HG02642 (cell line): Measurements from ENCODE around the gene SLC29A2.
"Not testable (repeated sequence)": the region's sequence is repeated elsewhere in the genome, so short reads cannot be mapped to it uniquely, and the experiment has no call there.

Source experiments
- ATAC-seq: cut with Tn5 transposase; IDR thresholded peaks from one replicate; pipeline ENCODE4 v1.9.1; 2021; ENCODE audit warnings: mild to moderate bottlenecking; ENCODE audit not compliant: unreplicated experiment, poor library complexity

Gene SLC29A2

GRCh38 chr11:66350560-66351235 lies 20.9 kb downstream of the SLC29A2 start:
- ATAC-seq: not testable (repeated sequence)

- ATAC-seq: no peak
Observed at GRCh38 chr11:66349084-66349386, 22.5 kb downstream of the SLC29A2 start.

DNA sequence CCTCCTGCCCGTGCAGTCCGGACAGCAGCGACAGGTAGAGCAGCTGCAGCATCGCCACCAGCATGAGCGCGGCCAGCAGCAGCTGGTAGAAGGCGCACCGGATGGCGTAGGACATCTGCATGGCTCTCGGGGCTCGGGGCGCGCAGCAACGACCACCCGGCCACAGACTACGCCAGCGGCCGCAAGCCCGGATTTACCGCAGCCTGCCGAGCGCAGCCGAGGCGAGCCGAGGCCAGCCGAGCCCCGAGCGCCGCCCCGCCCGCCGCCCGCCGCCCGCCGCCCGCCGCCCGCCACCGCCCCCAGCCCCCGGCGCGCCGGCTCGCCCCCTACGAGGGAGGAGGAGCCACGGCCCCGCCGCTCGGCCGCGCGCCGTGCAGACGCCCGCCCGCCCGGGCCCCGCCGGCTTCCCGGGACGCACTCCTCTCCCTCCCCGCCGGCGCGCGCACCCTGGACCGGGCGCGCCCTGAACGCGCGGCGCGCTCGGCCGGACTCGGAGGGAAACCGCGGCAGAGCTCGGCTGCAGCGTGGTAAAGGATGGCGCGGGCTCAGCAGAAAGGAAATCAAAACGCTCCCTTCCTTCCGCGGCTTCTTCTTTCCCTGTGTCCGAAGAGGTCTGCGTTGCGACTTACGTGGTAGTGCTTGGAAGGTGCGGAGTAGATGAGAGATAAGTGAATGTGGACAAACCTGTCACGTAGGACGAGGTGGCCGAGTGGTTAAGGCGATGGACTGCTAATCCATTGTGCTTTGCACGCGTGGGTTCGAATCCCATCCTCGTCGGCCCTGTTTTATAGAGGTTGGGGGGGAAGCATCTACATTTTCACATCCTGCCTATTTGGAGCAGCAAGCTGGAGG lies 23.9 kb downstream of the SLC29A2 start, which contains the start of gene B4GAT1:
Gene B4GAT1, minus strand, starts transcription at position 205 of the 852 bp plus-strand sequence. Its CDS starts 84 bp downstream, at position 121.
- ATAC-seq: peak; percentile 42

DNA sequence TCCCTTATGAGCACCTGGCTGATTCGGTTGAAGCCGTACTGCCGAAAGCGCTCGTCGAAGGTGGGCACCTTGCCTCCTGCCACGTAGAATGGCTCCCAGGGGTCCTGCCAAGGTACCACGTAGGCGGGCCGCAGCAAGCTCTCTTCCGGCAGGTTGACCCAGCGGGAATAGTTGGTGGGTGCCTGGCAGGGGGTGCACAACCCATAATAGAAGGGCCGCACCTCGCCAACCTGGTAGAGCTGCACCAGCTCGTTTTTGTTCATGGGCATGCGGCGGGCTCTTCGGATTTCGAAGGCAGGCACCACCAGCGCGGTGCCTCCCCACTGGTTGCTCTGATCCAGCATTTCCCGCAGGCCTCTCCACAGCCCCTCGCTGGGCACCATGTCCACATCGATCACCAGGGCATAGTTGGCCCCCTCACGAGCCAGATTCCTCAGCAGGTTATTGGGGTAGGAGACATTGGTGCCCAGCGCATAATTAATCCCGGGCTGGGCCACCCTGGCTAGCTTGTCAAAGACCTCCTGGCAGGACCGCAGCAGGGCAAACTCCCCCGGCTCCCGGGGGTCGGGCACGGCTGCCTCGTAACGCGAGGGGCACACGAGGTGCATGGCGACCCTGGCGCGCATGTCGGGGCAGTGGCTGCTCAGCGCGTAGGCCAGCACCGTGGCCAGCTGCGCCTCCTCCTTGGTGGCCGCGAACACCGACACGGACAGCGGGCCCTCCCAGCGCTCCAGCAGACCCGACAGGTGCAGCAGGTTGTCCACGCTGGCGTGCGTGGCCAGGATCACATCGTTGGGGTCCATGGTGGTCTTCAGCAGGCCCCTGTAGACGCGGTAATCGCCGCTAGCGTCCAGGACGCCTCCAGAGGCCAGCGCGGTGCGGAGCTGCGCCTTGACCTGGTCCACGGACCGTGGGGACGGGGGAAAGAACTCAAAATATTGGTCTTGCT lies 24.8 kb downstream of the SLC29A2 start:
- no peak for ATAC-seq

DNA sequence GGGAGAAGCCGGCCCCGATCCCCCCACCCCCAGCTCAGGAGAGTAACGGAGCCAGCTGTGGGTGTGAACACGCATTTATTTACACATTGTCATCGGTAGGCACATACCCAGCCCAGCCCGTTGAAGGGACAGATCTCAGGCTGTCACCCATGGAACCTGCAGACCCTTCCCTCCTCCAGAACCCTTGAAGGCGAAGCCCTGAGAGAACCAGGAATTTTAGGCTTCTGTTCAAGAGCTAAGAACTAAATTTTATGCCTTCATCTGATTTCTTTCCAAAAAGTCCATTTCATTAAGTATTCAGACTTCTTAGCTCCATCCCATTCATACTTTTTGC lies 26.3 kb downstream of the SLC29A2 start:
- no peak for ATAC-seq

DNA sequence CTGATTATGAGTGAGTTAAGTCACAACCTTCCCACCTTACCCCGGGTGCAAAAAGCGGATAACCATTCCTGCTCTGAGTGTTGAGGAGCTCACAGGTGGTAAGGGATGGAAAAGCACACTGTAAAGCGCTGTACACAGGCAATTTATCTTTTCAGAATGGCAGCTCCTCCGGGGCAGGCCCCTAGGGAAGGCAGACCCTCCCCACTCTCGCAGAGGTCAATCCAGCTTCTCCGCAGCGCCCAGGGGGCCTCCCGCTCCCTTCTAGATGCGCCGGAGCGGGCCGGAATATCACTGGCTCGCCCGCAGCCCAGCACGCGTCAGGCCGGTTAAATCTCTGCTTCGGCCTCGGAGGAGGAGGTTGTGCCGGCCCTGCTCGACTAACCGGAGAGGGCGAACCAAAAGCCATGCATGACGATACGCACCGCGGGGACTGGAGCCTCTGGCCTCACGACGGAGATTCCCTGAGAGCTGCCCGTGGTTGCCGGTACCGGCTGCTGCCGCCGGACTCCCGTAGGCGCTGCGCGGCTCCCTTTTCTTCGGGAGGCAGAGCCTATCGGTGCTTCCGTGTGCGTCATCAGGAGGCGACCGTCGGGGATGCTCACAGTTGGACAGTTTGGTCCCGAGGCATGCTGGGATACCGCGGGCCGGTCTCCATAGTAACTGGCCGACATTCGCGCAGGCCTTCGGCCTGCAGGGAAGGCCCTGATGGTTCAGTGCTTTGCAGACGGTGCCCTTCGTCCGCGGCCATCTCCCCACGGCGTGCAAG lies 26.8 kb downstream of the SLC29A2 start, which contains the start of gene BRMS1:
Gene BRMS1, minus strand, starts transcription at position 555 of the 766 bp plus-strand sequence. CDS start 2,870 bp downstream, outside the sequence.
- peak; percentile 70 for ATAC-seq

DNA sequence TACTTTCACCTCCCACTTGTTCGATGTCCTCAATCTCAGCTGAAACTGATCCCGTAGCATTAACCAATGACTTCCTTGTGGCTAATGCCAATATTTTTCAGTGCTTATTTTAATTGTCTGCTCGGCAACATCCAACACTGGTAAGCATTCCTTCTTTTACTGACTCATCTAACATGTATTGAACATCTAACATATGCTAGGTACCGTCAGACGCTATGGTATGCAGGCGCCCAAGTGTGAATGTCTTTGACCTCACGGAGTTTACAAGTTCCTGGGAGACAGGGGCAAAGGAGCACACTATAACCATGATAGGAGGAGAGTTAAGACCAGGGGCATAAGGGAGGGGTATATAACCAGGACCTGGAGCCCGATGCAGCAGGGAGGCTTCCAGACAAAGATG lies 28.4 kb downstream of the SLC29A2 start:
- ATAC-seq: no peak

- ATAC-seq: no peak
Observed at GRCh38 chr11:66341502-66342126, 29.9 kb downstream of the SLC29A2 start.

DNA sequence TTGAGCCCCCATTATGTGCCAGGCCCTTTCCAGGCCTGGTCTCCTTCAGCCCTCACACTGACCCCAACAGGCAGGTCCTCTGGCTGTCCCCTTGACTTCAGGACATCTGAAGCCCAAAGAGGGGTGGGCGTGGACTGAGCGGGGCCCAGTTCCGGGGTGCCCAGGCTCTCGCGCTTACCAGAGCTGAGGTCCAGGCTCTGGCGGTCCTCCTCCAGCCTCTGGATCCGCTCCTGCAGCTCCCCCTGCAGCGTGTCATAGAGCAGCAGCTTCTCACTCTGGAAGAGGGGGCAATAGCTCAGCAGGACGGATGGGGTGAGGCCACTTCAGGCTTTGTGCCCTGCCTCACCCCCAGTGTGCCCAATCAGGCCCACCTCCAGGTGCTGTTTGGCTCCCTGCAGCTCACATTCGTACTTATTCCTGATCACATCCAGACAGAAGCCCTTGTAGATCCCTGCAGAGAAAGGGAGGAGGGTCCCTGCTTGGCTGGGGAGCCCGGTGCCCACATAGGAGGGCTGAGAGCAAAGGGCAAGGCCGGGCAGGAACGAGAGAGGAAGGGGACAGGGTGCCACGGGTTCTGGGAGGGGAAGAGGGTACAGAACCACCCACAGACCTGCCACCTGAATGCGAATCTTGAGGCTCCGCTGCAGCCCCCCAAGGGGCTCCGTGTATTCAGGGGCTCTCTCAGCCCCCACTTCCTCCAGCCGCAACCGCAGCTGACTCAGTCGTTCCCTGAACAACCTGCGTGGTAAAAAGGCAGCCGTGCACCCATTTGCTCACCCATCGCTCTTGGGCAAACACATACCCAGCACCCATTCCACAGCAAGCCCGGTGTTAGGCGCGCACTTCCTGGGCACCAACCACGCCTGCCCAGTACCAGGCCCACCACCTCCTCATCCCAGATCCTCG lies 30.7 kb downstream of the SLC29A2 start:
- no peak for ATAC-seq

DNA sequence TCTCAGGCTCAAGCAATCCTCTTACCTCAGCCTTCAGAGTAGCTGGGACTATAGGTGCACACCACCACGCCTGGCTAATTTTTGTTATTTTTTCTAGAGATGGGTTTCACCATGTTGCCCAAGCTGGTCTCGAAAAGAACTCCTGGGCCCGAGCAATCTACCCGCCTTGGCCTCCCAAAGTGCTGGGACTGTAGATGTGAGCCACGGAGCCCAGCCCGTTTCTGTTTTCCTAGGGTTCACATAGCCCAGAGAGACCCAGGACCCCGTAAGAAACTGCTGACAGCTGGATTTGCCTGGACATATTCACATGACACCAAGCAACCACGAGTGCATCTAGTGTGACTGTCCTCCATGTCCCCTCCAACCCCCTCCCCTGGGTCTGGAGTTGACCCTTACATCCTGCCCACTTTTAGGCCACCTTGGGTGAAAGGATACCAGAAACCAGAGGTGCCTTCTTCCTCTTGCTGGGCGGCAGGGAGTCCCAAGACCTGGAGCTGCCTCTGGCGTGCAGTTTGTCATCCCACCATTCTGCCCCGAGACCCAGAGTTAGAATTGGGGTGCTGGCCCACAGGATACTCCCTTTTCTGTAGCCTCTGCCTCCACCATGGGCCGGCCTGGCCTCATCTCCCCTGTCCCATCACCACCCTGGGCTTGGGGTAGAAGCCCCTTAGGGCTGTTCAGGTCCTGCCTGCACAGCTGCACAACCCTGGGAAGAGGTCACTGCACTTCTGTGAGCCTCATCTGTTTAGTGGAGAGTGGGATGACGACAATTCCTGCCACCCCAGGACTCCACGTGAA lies 31.7 kb downstream of the SLC29A2 start:
- no peak for ATAC-seq

DNA sequence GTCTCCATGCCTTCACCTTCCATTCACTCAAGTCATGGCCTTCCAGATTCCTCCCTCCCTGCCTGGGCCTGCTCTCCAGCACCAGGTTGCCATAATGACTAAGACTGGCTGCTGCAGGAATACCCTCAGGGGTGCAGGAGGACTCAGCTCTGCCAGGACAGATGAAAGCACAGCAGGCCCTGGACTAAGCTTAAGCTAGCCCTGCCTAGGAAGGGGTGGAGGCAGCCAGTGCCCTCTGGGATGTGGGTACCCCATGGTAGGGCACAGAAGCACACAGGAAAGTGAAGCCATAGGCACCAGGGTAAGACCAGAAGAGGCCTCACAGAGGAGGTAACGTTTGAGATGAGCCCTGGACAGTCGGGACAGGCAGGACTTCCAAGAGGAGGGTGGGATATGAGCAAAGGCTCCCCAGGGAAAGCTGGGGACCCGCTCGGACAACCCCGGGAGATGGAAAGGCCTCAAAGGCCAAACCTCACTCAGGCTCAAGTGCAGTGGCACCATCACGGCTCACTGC lies 32.3 kb downstream of the SLC29A2 start:
- ATAC-seq: no peak

DNA sequence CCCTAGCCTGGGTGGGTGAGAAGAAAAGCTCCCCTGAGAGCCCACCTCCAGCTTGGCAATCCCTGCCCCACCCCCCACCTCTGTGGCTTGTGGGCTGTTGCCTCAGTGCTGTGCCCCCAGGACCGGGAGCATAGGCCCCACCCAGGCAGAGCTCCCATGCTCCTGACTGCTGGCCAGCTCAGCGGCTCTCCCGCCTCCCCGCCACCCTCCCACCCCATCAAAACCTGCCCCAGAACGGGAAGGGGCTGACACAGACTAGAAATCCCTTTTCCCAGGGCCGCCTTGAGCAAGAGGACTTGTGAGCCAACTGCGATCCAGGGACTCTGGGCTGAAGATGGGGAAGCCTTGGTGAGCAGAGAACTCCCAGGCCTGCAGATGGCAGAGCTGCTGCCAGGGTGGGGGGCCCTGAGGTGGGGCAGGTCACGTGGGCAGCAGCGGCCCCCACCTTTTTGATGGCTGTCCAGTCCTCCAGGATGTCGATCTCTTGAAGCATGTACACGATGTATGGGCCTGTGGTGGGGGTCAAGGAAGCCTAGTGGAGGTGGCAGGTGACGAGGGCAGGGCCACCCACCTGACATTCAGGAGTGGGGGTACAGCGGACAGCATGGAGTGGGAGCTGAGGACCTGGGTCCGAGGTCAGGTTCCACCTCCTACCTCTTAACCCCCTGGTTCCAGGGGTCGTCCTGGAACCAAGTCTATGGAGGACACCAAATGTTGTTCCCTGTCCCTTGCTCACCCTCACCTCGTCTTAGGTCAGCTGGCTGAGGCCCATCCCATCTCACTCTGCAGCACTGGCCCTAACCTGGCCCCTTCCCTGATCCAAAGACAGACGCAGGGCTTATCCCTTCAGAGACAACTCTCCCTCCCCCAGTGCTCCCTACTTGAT lies 33.0 kb downstream of the SLC29A2 start:
- no peak for ATAC-seq

GRCh38 chr11:66337103-66337899 lies 34.3 kb downstream of the SLC29A2 start:
- ATAC-seq: no peak

DNA sequence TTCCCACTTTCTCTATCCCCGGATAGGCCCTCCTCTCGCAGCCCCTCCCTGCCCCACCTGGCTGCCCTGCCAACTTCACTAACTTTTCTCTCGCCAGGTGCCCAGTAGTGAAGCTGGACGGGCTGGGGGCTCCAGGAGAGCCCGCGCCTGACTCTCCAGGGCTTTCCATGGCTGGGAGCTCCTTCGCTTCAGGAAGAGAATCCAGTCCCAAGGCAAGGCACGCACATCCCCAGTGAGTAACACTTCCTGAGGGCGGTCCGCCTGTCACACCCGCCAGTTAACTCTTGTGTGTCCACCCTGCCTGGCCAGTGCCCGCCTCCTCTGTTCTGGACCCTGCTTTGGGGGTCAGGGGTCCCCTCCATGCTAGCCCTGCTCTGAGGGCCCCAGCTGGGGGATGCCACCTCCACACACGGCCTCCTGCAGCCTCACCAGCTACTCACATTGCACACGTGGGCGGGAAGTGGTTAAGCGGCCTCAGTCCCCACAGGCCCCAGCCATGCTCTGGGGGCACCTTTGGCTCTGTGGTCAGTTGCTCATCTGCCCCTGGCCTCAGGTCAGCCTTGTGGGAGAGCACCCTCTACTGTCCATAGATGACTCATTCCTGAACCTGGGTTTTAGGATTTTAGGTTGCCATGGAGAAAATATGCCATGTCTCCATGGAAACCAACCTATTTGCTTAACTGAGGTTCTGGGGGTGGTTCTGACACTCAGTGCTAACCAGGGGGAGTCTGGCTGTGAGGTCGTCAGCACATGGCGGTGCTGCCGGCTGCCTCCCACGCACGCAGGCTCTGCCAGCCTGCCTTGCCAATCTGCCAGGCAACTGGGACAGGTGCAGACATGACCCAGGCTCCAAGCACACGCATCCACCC lies 35.1 kb downstream of the SLC29A2 start, which contains the start of gene RIN1:
Gene RIN1, minus strand, starts transcription at position 201 of the 869 bp plus-strand sequence. Its CDS starts 32 bp downstream, at position 169.
- ATAC-seq: peak; percentile 49
